Spinal cord (tissue), 10 donors: ENCODE data around the gene MANEAL. TPM values are rescaled to one million over a fixed set of nuclear protein-coding genes. Genes with fewer than 3 reads are reported as not detected.

Experiments used
- DNase-seq, 6 donors: peaks; one replicate each; pipeline versions ENCODE4 v3.0.0 to v3.0.0-alpha.2; 2013 to 2015; ENCODE audit warnings: low spot score in 6 of 6, low read depth in 4 of 6
- H3K27ac ChIP-seq: one replicate; pipeline ENCODE4 v1.5.1; 2013; ENCODE audit warnings: low read depth, low read length, control low read depth
- H3K27me3 ChIP-seq: one replicate; pipeline ENCODE4 v1.6.1; 2013; ENCODE audit warnings: low read length; ENCODE audit not compliant: control insufficient read depth, insufficient read depth
- H3K36me3 ChIP-seq: one replicate; pipeline ENCODE4 v1.6.1; 2013; ENCODE audit warnings: low read length; ENCODE audit not compliant: control insufficient read depth, insufficient read depth
- H3K4me1 ChIP-seq: one replicate; pipeline ENCODE4 v1.6.1; 2013; ENCODE audit warnings: low read length; ENCODE audit not compliant: control insufficient read depth, insufficient read depth
- H3K4me3 ChIP-seq: one replicate; pipeline ENCODE4 v1.5.1; 2013; ENCODE audit warnings: low read depth, low read length, control low read depth
- H3K9me3 ChIP-seq: one replicate; pipeline ENCODE4 v1.6.1; 2013; ENCODE audit warnings: low read length; ENCODE audit not compliant: control insufficient read depth, insufficient read depth
- WGBS: methylation state at CpG from one replicate; pipeline ENCODE4 v1.1.5; 2013; ENCODE audit warnings: missing lambda C conversion rate; ENCODE audit not compliant: insufficient coverage; 5-methylcytosine and 5-hydroxymethylcytosine counted together
- long read RNA-seq, 4 donors: transcript quantifications; one replicate each; lab custom pipeline, GENCODE V29; 2026
- polyA plus RNA-seq, 2 donors: library from polyadenylated mRNA; unstranded; fragments of 120-200 nt; gene quantifications; one replicate each; pipeline ENCODE4 v1.2.1, GENCODE V29; 2013; ENCODE audit not compliant: insufficient read length in 2 of 2
- total RNA-seq, 2 donors: library from RNA; depleted of rRNA in 1 of 2; stranded (reverse); fragments of 120-200 nt in 1 of 2; fragments of >200 nt in 1 of 2; gene quantifications; one replicate each; pipeline versions ENCODE4 v1.2.3 to v1.2.4, GENCODE V29; 2013 to 2014
- donor health status: healthy.

MANEAL gene, protein sequence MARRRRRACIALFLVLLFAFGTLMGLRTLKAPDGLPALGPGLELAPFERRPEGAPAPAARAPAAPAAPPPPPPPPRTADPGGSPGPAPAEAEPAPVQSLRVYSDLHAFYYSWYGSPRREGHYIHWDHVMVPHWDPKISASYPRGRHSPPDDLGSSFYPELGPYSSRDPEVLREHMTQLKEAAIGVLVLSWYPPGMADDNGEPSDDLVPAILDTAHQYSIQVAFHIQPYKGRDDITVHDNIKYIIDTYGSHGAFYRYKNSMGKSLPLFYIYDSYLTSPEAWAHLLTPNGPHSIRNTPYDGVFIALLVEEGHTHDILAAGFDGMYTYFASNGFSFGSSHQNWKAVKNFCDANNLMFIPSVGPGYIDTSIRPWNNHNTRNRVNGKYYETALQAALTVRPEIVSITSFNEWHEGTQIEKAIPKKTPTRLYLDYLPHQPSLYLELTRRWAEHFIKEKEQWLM
- total RNA-seq (10 to 100 TPM; 15.0 to 30.8 TPM), polyA plus RNA-seq (10 to 100 TPM; 50.9 to 53.7 TPM)
- long read RNA-seq, donor 1, transcript MANEAL-202 (4 exons, 2,685 nt): major isoform, 15 of 98 reads
- long read RNA-seq, donor 1, partial matches to known transcripts: 79 of 98 reads
- long read RNA-seq, donor 1, other reads (novel, unspliced or antisense): 0 of 98 reads
- long read RNA-seq, donor 2, partial matches to known transcripts: 0 of 7 reads
- long read RNA-seq, donor 2, other reads (novel, unspliced or antisense): 0 of 7 reads
- long read RNA-seq, donor 3, transcript MANEAL-202 (4 exons, 2,685 nt): major isoform, 6 of 10 reads
- long read RNA-seq, donor 3, partial matches to known transcripts: 0 of 10 reads
- long read RNA-seq, donor 3, other reads (novel, unspliced or antisense): 0 of 10 reads
- long read RNA-seq, donor 4, partial matches to known transcripts: 0 of 2 reads
- long read RNA-seq, donor 4, other reads (novel, unspliced or antisense): 0 of 2 reads

DNA sequence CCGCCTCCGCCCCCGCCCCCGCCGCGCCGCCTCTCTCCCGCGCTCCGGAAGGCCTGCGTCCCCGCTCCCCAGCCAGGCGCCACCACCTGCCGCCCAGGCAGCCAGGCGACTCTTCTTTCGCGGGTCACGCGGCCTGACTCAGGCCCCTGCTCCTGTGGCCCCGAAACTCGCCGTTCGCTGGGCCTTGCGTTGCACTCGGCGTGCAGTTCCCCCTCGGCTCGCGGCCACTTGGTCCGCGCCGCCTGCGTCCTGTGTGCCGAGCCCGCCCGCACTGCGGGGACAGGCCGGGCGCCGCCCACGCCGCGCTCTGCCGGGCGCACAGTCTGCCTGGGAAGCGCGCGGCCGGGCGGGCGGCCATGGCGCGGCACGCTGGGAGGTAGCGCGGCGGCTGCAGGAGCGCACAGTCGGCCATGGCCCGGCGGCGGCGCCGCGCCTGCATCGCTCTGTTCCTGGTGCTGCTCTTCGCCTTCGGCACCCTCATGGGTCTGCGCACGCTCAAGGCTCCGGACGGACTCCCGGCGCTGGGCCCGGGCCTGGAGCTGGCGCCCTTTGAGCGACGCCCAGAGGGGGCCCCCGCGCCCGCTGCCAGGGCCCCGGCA is at the start of gene MANEAL:
Gene MANEAL, plus strand, starts transcription at position 75 of the 599 bp plus-strand sequence. Its CDS starts 336 bp downstream, at position 411.
- Histone ChIP-seq H3K27me3 (no peaks in the 10 kb centered on the region), H3K4me1 (peaks cover 26% of the 10 kb centered on the region), H3K9me3 (no peaks in the 10 kb centered on the region), H3K4me3 (peak within 1 kb of the TSS; percentile 35), H3K36me3 (peaks cover 23% of the 10 kb centered on the region), H3K27ac (no peak within 1 kb of the TSS)
- DNase-seq: peak in 3 of 6 donors; percentile 46 to 88 (median 88)
- WGBS: under 1% methylated on average over 81 of the region's 82 CpGs

DNA sequence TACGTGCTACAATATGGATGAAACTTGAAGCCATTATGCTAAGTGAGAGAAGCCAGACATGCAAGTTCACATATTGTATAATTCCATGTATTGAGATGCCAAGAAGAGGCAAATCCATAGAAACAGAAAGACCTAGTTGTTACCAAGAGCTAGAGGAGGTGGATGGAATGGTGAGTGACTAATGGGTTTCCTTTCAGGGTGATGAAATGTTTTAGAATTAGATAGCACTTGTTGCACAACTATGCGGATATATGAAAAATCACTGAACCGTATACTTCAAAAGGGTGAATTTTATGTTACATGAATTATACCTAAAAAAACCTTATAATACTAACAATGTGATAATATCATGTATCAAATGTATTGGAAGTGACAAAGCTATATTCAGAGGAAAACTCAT is 46.8 kb upstream of the MANEAL start:
- H3K27me3 ChIP-seq: peaks cover 2% of the 10 kb centered on the region
- no CpG with 5 or more reads among the region's 3 CpGs for WGBS

DNA sequence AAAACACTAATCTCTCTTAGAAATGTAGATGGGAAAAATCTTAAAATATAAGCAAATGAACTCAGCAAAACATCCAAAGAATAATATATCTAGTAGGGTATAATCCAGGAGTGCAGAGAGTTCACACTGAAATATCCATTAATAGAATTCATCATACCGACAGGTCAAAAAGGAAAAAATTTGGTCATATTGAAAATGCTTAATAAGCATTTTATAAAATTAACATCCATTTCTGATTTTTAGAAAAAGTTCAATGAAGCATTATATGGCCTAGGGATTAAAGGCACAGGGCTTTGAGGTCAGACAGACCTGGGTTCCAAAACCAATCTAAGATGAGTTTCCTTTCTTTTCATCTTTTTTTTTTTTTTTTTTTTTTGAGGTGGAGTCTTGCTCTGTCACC is 45.1 kb upstream of the MANEAL start:
- WGBS: no CpG with 5 or more reads among the region's 1 CpG
- H3K36me3 ChIP-seq: no peaks in the 10 kb centered on the region
- peaks cover 14% of the 10 kb centered on the region for H3K27me3 ChIP-seq

More for the DNA sequence above, 46.8 kb upstream of the MANEAL start:
- H3K4me3 ChIP-seq: no peak overlapping the region
- peaks cover 1% of the 10 kb centered on the region for H3K9me3 ChIP-seq
- no peaks in the 10 kb centered on the region for H3K36me3 ChIP-seq
- no peak overlapping the region for H3K27ac ChIP-seq
- no peaks in the 10 kb centered on the region for H3K4me1 ChIP-seq
- DNase-seq: no peak

DNA sequence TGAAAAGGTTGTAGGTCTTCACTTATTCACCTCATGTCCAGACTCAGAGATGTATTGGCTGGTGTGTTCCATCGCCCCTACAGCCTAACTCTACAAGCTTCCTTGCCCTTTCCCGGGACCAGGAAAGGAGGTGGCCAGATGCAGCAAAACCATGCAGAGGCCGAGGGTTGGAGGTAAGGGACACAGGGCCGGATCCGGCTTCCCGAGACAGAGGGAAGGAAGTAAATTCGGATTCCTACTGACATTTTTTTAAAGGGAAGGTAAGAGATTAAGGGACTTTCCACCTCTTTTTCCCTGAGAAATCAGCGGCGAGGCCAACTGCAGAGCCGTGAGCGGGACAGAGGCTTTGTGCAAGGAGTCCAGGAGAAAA is 41.4 kb upstream of the MANEAL start:
- H3K4me3 ChIP-seq: no peak overlapping the region

More for the DNA sequence above, 45.1 kb upstream of the MANEAL start:
- H3K4me3 ChIP-seq: no peak overlapping the region
- no peak for DNase-seq
- H3K4me1 ChIP-seq: peaks cover 4% of the 10 kb centered on the region
- peaks cover 1% of the 10 kb centered on the region for H3K9me3 ChIP-seq
- H3K27ac ChIP-seq: no peak overlapping the region

DNA sequence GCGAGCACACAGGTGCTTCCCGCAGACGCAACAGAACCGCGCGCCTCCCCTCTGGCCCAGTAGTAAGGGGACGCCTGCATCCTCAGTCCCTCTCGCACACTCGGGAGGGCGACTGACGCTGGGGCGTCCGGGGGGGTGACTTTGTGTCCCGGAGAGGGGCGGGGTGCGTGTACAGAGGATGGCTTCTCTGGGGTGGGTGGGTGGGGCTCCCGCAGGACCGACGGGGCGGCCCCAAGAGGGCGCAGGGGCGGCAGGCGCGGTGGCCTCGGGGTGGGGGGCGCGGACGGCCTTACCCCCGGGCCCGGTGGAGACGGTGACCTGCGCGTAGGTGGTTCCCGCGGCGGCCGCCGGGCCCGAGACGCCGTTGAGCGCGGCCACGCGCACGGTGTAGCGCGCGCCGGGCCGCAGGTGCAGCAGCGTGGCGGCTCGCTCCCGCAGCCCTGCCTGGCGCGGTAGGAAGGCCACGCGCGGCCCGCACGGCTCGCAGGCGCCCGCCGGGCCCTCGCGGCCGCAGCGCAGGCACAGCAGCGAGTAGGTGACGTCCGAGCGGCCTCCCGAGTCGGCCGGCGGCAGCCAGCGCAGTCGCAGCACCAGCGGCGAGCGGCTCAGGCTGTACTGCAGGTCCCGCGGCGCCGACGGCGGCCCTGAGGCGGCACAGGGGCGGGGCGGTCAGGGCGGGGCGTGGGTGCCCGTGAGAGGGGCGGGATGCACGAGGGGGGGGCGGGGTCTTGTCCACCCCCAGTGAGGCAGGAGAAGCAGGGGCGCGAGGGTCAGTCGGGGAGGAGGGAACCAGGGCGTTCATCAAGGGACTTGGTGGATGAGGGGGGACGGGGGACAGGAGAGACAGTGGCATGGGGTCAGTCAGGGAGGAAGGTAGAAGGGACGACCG is 40.8 kb upstream of the MANEAL start:
- H3K36me3 ChIP-seq: no peaks in the 10 kb centered on the region
- 1% methylated on average over 85 of the region's 105 CpGs for WGBS
- no peak overlapping the region for H3K4me3 ChIP-seq
- peaks cover 14% of the 10 kb centered on the region for H3K4me1 ChIP-seq
- peak in 2 of 6 donors; percentile 45 to 71 for DNase-seq
- H3K27me3 ChIP-seq: peaks cover 25% of the 10 kb centered on the region
- H3K9me3 ChIP-seq: no peaks in the 10 kb centered on the region
- no peak overlapping the region for H3K27ac ChIP-seq

More for the DNA sequence above, 41.4 kb upstream of the MANEAL start:
- H3K36me3 ChIP-seq: no peaks in the 10 kb centered on the region
- peaks cover 25% of the 10 kb centered on the region for H3K27me3 ChIP-seq
- peaks cover 14% of the 10 kb centered on the region for H3K4me1 ChIP-seq
- no peak overlapping the region for H3K27ac ChIP-seq
- peaks cover 1% of the 10 kb centered on the region for H3K9me3 ChIP-seq
- WGBS: 12% methylated on average over 6 of the region's 11 CpGs
- DNase-seq: peak in 1 of 6 donors; percentile 43

DNA sequence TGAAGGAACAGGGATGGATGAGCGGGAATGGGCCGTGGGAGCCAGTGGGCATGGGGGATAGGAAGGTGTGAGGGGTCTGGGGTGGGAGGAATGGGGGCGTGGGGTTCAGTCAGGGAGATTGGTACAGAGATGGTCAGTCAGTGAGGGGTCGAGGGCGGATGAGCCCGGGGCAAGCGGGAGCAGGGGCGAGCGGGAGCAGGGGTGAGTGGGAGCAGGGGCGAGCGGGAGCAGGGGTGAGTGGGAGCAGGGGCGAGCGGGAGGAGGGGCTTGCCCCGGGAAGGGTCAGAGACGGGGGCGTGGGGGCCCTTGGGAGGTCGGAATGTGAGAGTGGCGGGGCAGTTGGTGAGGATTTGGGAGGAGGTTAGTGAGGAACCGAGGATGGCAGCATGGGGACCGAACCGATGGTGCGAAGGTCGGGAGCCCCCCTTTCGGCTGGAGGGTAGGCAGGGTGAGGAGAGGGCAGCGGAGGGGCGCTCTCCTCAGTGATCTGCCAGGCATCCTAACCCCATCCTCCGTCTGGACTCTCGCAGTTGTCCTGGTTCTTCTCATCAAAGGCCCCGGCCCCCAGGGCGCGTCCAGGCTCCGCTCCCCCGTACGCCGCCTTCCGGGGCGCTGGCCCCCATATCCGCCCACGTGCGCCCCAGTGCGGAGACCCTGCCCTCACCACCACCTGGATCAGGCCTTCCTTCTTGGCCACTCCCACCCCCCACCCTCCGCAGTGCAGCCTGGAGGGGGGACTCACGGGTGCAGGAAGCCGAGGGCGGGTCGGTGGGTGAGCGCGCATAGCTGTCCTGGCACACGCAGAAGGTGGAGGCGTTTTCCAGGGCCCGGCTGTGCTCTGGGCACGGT is 40.0 kb upstream of the MANEAL start:
- Histone ChIP-seq H3K4me1 (peaks cover 14% of the 10 kb centered on the region), H3K27me3 (peaks cover 28% of the 10 kb centered on the region), H3K9me3 (no peaks in the 10 kb centered on the region), H3K27ac (no peak overlapping the region), H3K4me3 (no peak overlapping the region), H3K36me3 (no peaks in the 10 kb centered on the region)
- no peak for DNase-seq
- 7% methylated on average over 47 of the region's 52 CpGs for WGBS

DNA sequence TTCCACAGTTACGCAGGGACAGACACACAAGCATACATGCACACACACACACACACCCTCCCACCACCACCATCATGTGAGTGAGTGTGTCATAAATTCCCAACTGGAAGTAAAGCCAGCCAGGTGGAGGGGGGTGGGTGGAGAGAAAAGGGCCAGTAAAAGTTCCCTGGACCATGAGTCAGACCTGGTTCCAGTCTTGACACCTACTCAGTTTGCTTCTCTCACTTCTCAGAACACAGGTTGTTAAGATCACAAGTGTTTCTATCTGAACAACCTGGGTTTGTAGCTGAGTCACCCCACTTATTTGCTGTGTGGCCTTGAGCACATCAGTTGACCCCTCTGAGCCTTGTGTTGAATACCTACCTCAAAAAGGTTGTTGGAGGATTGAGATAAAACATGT is 38.4 kb upstream of the MANEAL start:
- Histone ChIP-seq H3K36me3 (no peaks in the 10 kb centered on the region), H3K27ac (no peak overlapping the region), H3K9me3 (no peaks in the 10 kb centered on the region), H3K4me1 (peaks cover 14% of the 10 kb centered on the region), H3K4me3 (no peak overlapping the region), H3K27me3 (peaks cover 32% of the 10 kb centered on the region)
- WGBS: no CpG with 5 or more reads among the region's 1 CpG
- no peak for DNase-seq

DNA sequence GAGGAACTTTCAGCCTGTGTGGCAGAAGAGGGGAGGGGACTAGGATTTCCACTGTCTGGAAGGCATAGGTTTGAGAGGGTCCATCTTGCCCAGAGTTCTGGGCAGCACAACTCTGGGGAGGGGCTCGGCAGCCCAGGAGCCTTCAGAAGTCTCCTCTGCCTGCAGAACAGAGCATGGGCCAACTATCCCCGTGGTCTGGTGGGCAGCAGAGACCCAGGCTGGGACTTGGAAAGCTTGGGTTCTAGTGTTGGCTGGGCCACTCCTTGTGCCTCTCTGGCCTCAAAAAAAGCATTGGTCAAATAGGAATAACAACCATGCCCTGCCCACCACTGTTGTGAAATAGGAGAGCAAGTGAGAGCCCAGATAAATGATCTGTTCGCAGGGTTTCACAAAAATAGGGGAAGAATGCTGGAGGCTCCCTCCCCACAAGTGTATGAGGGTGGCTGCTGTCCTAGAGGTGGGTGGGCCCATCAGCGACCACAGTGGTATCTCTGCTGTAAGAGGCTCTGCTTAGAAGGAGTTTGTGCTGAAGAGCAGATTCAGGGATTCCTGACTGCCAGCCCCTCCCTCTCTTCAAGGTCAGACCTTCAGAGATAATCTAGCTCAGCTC is 37.6 kb upstream of the MANEAL start:
- H3K4me3 ChIP-seq: no peak overlapping the region
- H3K27me3 ChIP-seq: peaks cover 35% of the 10 kb centered on the region
- WGBS: 81% methylated on average over 3 of the region's 4 CpGs
- no peak for DNase-seq
- H3K9me3 ChIP-seq: no peaks in the 10 kb centered on the region
- H3K27ac ChIP-seq: no peak overlapping the region
- H3K36me3 ChIP-seq: peaks cover 1% of the 10 kb centered on the region
- H3K4me1 ChIP-seq: peaks cover 14% of the 10 kb centered on the region
